GM23338 (cell line): ENCODE data around the gene GPR101.
"Not testable (repeated sequence)": the region's sequence is repeated elsewhere in the genome, so short reads cannot be mapped to it uniquely, and the experiment has no call there.

Experiments used
- CREB1 ChIP-seq: fragments of 250-450 bp; sonication (Bioruptor Pico); IDR thresholded peaks from 2 replicates; pipeline ENCODE4 v1.5.0; 2020; ENCODE audit warnings: low read depth, mild to moderate bottlenecking, moderate library complexity
- EZH2 ChIP-seq: fragments of 200-600 bp; sonication (generic); IDR thresholded peaks from one replicate; pipeline ENCODE4 v1.8.0; 2017; ENCODE audit warnings: antibody characterized with exemption, mild to moderate bottlenecking, low read depth; ENCODE audit not compliant: unreplicated experiment
- EZH2phosphoT487 ChIP-seq: fragments of 200-600 bp; sonication (generic); IDR thresholded peaks from one replicate; pipeline ENCODE4 v1.8.1; 2018; ENCODE audit warnings: antibody characterized with exemption; ENCODE audit not compliant: unreplicated experiment
- JUNB ChIP-seq: IDR thresholded peaks from one replicate; pipeline ENCODE4 v1.6.1; 2016; ENCODE audit warnings: antibody characterized with exemption; ENCODE audit not compliant: unreplicated experiment
- POLR2AphosphoS5 ChIP-seq: IDR thresholded peaks from 2 replicates; pipeline ENCODE4 v1.6.1; 2016; ENCODE audit warnings: antibody characterized with exemption, low read depth
- STAT1 ChIP-seq: IDR thresholded peaks from one replicate; pipeline ENCODE4 v1.6.1; 2016; ENCODE audit warnings: antibody characterized with exemption; ENCODE audit not compliant: unreplicated experiment
- ZNF114 ChIP-seq: fragments of 250-450 bp; sonication (Bioruptor Pico); IDR thresholded peaks from 2 replicates; pipeline ENCODE4 v1.5.0; 2020; ENCODE audit warnings: mild to moderate bottlenecking, moderate library complexity
- ZNF331 ChIP-seq: fragments of 250-450 bp; sonication (Bioruptor Pico); IDR thresholded peaks from 2 replicates; pipeline ENCODE4 v1.5.0; 2020; ENCODE audit warnings: low read depth, mild to moderate bottlenecking, moderate library complexity
- TF ChIP-seq, protein P1 (sequence below), 2 experiments: fragments of 200-600 bp in 1 of 2; sonication (generic) in 1 of 2; conservative IDR thresholded peaks; 2 replicates each; pipeline versions ENCODE4 v1.5.1 to v1.6.1; 2016 to 2017; ENCODE audit warnings: antibody characterized with exemption in 2 of 2, low read depth in 2 of 2, mild to moderate bottlenecking in 2 of 2, moderate library complexity in 1 of 2
- TF ChIP-seq, protein P2 (sequence below): IDR thresholded peaks from 2 replicates; pipeline ENCODE4 v1.6.1; 2016; ENCODE audit warnings: antibody characterized with exemption
- TF ChIP-seq, protein P3 (sequence below): fragments of 250-450 bp; sonication (Bioruptor Pico); IDR thresholded peaks from 2 replicates; pipeline ENCODE4 v1.5.0; 2020; ENCODE audit warnings: mild to moderate bottlenecking, moderate library complexity
- TF ChIP-seq, protein P4 (sequence below): IDR thresholded peaks from one replicate; pipeline ENCODE4 v1.6.1; 2018; ENCODE audit warnings: antibody characterized with exemption; ENCODE audit not compliant: unreplicated experiment

DNA sequence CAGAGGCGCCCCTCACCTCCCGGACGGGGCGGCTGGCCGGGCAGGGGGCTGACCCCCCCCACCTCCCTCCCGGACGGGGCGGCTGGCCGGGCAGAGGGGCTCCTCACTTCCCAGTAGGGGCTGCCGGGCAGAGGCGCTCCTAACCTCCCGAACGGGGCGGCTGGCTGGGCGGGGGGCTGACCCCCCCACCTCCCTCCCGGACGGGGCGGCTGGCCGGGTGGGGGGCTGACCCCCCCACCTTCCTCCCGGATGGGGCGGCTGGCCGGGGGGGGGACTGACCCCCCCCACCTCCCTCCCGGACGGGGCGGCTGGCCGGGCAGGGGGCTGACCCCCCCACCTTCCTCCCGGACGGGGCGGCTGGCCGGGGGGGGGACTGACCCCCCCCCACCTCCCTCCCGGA lies 33.6 kb downstream of the GPR101 start:
- TF ChIP-seq, protein P1, sequence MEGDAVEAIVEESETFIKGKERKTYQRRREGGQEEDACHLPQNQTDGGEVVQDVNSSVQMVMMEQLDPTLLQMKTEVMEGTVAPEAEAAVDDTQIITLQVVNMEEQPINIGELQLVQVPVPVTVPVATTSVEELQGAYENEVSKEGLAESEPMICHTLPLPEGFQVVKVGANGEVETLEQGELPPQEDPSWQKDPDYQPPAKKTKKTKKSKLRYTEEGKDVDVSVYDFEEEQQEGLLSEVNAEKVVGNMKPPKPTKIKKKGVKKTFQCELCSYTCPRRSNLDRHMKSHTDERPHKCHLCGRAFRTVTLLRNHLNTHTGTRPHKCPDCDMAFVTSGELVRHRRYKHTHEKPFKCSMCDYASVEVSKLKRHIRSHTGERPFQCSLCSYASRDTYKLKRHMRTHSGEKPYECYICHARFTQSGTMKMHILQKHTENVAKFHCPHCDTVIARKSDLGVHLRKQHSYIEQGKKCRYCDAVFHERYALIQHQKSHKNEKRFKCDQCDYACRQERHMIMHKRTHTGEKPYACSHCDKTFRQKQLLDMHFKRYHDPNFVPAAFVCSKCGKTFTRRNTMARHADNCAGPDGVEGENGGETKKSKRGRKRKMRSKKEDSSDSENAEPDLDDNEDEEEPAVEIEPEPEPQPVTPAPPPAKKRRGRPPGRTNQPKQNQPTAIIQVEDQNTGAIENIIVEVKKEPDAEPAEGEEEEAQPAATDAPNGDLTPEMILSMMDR (conservative IDR thresholded peaks at IDR 0.05; ENCODE audit: low read depth in 2 of 2), result not testable (repeated sequence)
- not testable (repeated sequence) for TF ChIP-seq EZH2; POLR2AphosphoS5; EZH2phosphoT487; ZNF114 (CRISPR knock-in tag); CREB1 (CRISPR knock-in tag); ZNF331 (CRISPR knock-in tag); JUNB; STAT1
- TF ChIP-seq, protein P2, sequence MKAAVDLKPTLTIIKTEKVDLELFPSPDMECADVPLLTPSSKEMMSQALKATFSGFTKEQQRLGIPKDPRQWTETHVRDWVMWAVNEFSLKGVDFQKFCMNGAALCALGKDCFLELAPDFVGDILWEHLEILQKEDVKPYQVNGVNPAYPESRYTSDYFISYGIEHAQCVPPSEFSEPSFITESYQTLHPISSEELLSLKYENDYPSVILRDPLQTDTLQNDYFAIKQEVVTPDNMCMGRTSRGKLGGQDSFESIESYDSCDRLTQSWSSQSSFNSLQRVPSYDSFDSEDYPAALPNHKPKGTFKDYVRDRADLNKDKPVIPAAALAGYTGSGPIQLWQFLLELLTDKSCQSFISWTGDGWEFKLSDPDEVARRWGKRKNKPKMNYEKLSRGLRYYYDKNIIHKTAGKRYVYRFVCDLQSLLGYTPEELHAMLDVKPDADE, result not testable (repeated sequence)
- TF ChIP-seq, protein P3, sequence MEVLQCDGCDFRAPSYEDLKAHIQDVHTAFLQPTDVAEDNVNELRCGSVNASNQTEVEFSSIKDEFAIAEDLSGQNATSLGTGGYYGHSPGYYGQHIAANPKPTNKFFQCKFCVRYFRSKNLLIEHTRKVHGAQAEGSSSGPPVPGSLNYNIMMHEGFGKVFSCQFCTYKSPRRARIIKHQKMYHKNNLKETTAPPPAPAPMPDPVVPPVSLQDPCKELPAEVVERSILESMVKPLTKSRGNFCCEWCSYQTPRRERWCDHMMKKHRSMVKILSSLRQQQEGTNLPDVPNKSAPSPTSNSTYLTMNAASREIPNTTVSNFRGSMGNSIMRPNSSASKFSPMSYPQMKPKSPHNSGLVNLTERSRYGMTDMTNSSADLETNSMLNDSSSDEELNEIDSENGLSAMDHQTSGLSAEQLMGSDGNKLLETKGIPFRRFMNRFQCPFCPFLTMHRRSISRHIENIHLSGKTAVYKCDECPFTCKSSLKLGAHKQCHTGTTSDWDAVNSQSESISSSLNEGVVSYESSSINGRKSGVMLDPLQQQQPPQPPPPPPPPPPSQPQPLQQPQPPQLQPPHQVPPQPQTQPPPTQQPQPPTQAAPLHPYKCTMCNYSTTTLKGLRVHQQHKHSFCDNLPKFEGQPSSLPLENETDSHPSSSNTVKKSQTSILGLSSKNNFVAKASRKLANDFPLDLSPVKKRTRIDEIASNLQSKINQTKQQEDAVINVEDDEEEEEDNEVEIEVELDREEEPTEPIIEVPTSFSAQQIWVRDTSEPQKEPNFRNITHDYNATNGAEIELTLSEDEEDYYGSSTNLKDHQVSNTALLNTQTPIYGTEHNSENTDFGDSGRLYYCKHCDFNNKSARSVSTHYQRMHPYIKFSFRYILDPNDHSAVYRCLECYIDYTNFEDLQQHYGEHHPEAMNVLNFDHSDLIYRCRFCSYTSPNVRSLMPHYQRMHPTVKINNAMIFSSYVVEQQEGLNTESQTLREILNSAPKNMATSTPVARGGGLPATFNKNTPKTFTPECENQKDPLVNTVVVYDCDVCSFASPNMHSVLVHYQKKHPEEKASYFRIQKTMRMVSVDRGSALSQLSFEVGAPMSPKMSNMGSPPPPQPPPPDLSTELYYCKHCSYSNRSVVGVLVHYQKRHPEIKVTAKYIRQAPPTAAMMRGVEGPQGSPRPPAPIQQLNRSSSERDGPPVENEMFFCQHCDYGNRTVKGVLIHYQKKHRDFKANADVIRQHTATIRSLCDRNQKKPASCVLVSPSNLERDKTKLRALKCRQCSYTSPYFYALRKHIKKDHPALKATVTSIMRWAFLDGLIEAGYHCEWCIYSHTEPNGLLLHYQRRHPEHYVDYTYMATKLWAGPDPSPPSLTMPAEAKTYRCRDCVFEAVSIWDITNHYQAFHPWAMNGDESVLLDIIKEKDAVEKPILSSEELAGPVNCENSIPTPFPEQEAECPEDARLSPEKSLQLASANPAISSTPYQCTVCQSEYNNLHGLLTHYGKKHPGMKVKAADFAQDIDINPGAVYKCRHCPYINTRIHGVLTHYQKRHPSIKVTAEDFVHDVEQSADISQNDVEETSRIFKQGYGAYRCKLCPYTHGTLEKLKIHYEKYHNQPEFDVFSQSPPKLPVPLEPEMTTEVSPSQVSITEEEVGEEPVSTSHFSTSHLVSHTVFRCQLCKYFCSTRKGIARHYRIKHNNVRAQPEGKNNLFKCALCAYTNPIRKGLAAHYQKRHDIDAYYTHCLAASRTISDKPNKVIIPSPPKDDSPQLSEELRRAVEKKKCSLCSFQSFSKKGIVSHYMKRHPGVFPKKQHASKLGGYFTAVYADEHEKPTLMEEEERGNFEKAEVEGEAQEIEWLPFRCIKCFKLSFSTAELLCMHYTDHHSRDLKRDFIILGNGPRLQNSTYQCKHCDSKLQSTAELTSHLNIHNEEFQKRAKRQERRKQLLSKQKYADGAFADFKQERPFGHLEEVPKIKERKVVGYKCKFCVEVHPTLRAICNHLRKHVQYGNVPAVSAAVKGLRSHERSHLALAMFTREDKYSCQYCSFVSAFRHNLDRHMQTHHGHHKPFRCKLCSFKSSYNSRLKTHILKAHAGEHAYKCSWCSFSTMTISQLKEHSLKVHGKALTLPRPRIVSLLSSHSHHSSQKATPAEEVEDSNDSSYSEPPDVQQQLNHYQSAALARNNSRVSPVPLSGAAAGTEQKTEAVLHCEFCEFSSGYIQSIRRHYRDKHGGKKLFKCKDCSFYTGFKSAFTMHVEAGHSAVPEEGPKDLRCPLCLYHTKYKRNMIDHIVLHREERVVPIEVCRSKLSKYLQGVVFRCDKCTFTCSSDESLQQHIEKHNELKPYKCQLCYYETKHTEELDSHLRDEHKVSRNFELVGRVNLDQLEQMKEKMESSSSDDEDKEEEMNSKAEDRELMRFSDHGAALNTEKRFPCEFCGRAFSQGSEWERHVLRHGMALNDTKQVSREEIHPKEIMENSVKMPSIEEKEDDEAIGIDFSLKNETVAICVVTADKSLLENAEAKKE, result not testable (repeated sequence)
- TF ChIP-seq, protein P4, sequence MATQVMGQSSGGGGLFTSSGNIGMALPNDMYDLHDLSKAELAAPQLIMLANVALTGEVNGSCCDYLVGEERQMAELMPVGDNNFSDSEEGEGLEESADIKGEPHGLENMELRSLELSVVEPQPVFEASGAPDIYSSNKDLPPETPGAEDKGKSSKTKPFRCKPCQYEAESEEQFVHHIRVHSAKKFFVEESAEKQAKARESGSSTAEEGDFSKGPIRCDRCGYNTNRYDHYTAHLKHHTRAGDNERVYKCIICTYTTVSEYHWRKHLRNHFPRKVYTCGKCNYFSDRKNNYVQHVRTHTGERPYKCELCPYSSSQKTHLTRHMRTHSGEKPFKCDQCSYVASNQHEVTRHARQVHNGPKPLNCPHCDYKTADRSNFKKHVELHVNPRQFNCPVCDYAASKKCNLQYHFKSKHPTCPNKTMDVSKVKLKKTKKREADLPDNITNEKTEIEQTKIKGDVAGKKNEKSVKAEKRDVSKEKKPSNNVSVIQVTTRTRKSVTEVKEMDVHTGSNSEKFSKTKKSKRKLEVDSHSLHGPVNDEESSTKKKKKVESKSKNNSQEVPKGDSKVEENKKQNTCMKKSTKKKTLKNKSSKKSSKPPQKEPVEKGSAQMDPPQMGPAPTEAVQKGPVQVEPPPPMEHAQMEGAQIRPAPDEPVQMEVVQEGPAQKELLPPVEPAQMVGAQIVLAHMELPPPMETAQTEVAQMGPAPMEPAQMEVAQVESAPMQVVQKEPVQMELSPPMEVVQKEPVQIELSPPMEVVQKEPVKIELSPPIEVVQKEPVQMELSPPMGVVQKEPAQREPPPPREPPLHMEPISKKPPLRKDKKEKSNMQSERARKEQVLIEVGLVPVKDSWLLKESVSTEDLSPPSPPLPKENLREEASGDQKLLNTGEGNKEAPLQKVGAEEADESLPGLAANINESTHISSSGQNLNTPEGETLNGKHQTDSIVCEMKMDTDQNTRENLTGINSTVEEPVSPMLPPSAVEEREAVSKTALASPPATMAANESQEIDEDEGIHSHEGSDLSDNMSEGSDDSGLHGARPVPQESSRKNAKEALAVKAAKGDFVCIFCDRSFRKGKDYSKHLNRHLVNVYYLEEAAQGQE, result not testable (repeated sequence)
